HG02840 (cell line): Measurements from ENCODE around the gene JARID2.

ENCODE experiments used
- ATAC-seq: cut with Tn5 transposase; IDR thresholded peaks from one replicate; pipeline ENCODE4 v1.9.1; 2021; ENCODE audit warnings: mild to moderate bottlenecking, moderate library complexity, moderate number of reproducible peaks; ENCODE audit not compliant: unreplicated experiment, low FRiP score

JARID2 gene

GRCh38 chr6:15348528-15348927 is 102.7 kb downstream of the JARID2 start:
- no peak for ATAC-seq

- ATAC-seq = no peak
Observed at GRCh38 chr6:15349379-15349778, 103.5 kb downstream of the JARID2 start.

GRCh38 chr6:15350386-15351083 is 104.7 kb downstream of the JARID2 start:
- no peak for ATAC-seq

GRCh38 chr6:15351631-15352030 is 105.8 kb downstream of the JARID2 start:
- ATAC-seq = no peak

- no peak for ATAC-seq
Observed at GRCh38 chr6:15352220-15352619, 106.4 kb downstream of the JARID2 start.

- no peak for ATAC-seq
Observed at GRCh38 chr6:15352845-15353244, 107.0 kb downstream of the JARID2 start.

GRCh38 chr6:15355683-15356099 is 109.8 kb downstream of the JARID2 start:
- no peak for ATAC-seq

GRCh38 chr6:15356179-15356578 is 110.3 kb downstream of the JARID2 start:
- no peak for ATAC-seq

GRCh38 chr6:15356937-15357336 is 111.1 kb downstream of the JARID2 start:
- no peak for ATAC-seq

- ATAC-seq = no peak
Observed at GRCh38 chr6:15357782-15358181, 111.9 kb downstream of the JARID2 start.

- no peak for ATAC-seq
Observed at GRCh38 chr6:15358579-15359327, 112.9 kb downstream of the JARID2 start.

GRCh38 chr6:15359335-15359862 is 113.5 kb downstream of the JARID2 start:
- ATAC-seq = peak; percentile 62

- ATAC-seq = no peak
Observed at GRCh38 chr6:15360300-15360699, 114.4 kb downstream of the JARID2 start.

- ATAC-seq = no peak
Observed at GRCh38 chr6:15361197-15361596, 115.3 kb downstream of the JARID2 start.

GRCh38 chr6:15362274-15363160 is 116.6 kb downstream of the JARID2 start:
- no peak for ATAC-seq

GRCh38 chr6:15363164-15363522 is 117.3 kb downstream of the JARID2 start:
- no peak for ATAC-seq

- no peak for ATAC-seq
Observed at GRCh38 chr6:15363523-15364400, 117.9 kb downstream of the JARID2 start.

GRCh38 chr6:15364401-15365037 is 118.7 kb downstream of the JARID2 start:
- ATAC-seq = no peak

GRCh38 chr6:15365273-15365687 is 119.4 kb downstream of the JARID2 start:
- ATAC-seq = no peak
